Measurements from ENCODE around the gene ZFY.

The ZFY gene

DNA sequence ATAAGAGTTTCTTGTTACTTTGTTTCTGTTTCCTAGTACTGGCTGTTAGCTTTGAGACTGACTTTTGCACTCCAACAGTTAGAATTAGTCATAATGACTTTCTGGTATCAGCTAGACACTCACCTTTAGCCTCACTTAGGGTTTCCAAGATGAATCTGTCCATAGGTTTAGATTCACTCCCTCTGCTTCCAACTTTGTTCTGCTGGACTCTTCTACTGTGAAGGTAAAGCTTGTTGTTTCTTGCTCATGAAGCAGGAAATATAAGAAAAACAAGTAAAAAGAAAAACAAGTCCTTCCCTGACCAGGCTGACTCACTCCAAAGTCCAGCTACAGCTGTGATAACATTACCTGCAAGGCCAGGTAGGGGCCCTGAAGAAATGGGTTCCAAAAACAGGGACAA lies 67.0 kb downstream of the ZFY start:
- TF ChIP-seq TAF1 (IDR thresholded peaks at IDR 0.05; ENCODE audit: borderline replicate concordance, insufficient read depth, low read length) (no peak), POLR2AphosphoS5 (IDR thresholded peaks at IDR 0.05; ENCODE audit: low read depth, low read length) (no peak), FOXP2 (optimal IDR thresholded peaks at IDR 0.05; ENCODE audit: borderline replicate concordance, extremely low read depth, extremely low read length, insufficient read depth) (no peak), SIN3A (IDR thresholded peaks at IDR 0.05; ENCODE audit: borderline replicate concordance, insufficient read depth, low read length) (no peak)
- TF ChIP-seq, protein P1, sequence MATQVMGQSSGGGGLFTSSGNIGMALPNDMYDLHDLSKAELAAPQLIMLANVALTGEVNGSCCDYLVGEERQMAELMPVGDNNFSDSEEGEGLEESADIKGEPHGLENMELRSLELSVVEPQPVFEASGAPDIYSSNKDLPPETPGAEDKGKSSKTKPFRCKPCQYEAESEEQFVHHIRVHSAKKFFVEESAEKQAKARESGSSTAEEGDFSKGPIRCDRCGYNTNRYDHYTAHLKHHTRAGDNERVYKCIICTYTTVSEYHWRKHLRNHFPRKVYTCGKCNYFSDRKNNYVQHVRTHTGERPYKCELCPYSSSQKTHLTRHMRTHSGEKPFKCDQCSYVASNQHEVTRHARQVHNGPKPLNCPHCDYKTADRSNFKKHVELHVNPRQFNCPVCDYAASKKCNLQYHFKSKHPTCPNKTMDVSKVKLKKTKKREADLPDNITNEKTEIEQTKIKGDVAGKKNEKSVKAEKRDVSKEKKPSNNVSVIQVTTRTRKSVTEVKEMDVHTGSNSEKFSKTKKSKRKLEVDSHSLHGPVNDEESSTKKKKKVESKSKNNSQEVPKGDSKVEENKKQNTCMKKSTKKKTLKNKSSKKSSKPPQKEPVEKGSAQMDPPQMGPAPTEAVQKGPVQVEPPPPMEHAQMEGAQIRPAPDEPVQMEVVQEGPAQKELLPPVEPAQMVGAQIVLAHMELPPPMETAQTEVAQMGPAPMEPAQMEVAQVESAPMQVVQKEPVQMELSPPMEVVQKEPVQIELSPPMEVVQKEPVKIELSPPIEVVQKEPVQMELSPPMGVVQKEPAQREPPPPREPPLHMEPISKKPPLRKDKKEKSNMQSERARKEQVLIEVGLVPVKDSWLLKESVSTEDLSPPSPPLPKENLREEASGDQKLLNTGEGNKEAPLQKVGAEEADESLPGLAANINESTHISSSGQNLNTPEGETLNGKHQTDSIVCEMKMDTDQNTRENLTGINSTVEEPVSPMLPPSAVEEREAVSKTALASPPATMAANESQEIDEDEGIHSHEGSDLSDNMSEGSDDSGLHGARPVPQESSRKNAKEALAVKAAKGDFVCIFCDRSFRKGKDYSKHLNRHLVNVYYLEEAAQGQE (IDR thresholded peaks at IDR 0.05; ENCODE audit: insufficient read depth in 1 of 2, low read depth in 2 of 2, low read length in 2 of 2): no peak

- TF ChIP-seq SIN3A (IDR thresholded peaks at IDR 0.05; ENCODE audit: borderline replicate concordance, insufficient read depth, low read length) (no peak), POLR2AphosphoS5 (IDR thresholded peaks at IDR 0.05; ENCODE audit: low read depth, low read length) (no peak), FOXP2 (optimal IDR thresholded peaks at IDR 0.05; ENCODE audit: borderline replicate concordance, extremely low read depth, extremely low read length, insufficient read depth) (no peak), TAF1 (IDR thresholded peaks at IDR 0.05; ENCODE audit: borderline replicate concordance, insufficient read depth, low read length) (no peak)
- TF ChIP-seq, protein P1 (IDR thresholded peaks at IDR 0.05; ENCODE audit: insufficient read depth in 1 of 2, low read depth in 2 of 2, low read length in 2 of 2): no peak
Measured at GRCh38 chrY:3002680-3003515, 67.7 kb downstream of the ZFY start.

- TF ChIP-seq TAF1 (IDR thresholded peaks at IDR 0.05; ENCODE audit: borderline replicate concordance, insufficient read depth, low read length) (no peak), FOXP2 (optimal IDR thresholded peaks at IDR 0.05; ENCODE audit: borderline replicate concordance, extremely low read depth, extremely low read length, insufficient read depth) (no peak), POLR2AphosphoS5 (IDR thresholded peaks at IDR 0.05; ENCODE audit: low read depth, low read length) (no peak), SIN3A (IDR thresholded peaks at IDR 0.05; ENCODE audit: borderline replicate concordance, insufficient read depth, low read length) (no peak)
- TF ChIP-seq, protein P1 (IDR thresholded peaks at IDR 0.05; ENCODE audit: insufficient read depth in 1 of 2, low read depth in 2 of 2, low read length in 2 of 2): no peak
Measured at GRCh38 chrY:3003516-3003830, 68.3 kb downstream of the ZFY start.

DNA sequence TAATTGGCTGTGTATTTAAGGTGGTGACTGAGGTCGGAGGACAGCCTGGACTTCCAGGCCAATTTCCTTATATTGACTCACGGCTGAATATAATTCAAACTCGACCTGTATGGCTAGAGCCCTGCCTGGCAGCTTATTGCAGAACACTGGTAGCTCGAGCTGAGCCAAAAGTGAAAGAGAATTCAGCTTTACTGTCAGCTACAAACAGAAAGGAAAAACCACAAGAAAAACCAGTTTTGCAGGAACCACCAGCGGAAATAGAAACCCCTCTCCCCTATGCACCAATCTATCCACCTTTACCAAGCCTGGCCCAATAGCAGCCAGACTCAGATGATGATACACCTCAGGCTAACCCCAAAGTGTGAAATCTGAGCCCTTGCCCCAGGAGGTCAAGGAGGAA lies 68.7 kb downstream of the ZFY start:
- no peak for TF ChIP-seq POLR2AphosphoS5 (IDR thresholded peaks at IDR 0.05; ENCODE audit: low read depth, low read length)
- TF ChIP-seq SIN3A (IDR thresholded peaks at IDR 0.05; ENCODE audit: borderline replicate concordance, insufficient read depth, low read length): no peak
- no peak for TF ChIP-seq FOXP2 (optimal IDR thresholded peaks at IDR 0.05; ENCODE audit: borderline replicate concordance, extremely low read depth, extremely low read length, insufficient read depth)
- no peak for TF ChIP-seq TAF1 (IDR thresholded peaks at IDR 0.05; ENCODE audit: borderline replicate concordance, insufficient read depth, low read length)
- TF ChIP-seq, protein P1 (IDR thresholded peaks at IDR 0.05; ENCODE audit: insufficient read depth in 1 of 2, low read depth in 2 of 2, low read length in 2 of 2): no peak
